H1 (cell line): Measurements from ENCODE around the gene PCGF3. TPM values are rescaled to one million over a fixed set of nuclear protein-coding genes. Genes with fewer than 3 reads are reported as not detected.

Source experiments
- CTCF ChIA-PET: fragments of 300-600 bp; sonication (Branson Sonifier 250); formaldehyde crosslinking; loops from one replicate; lab custom pipeline; 2021; ENCODE audit not compliant: partially characterized antibody; lab: Charles Lee
- POLR2A ChIA-PET: fragments of 300-600 bp; sonication (Branson Sonifier 250); formaldehyde crosslinking; loops from one replicate; lab custom pipeline; 2021; ENCODE audit warnings: inconsistent platforms; ENCODE audit not compliant: partially characterized antibody; lab: Charles Lee
- DNase-seq, 2 experiments: peaks; one replicate each; pipeline versions ENCODE4 v3.0.0 to v3.0.0-alpha.2; 2010 to 2022; ENCODE audit warnings: low spot score in 2 of 2, low read depth in 1 of 2, mixed read lengths in 1 of 2
- FAIRE-seq: peaks from 2 replicates; lab custom pipeline; 2011; peaks lifted over from hg19 to GRCh38; lab: Jason Lieb, UNC
- H2AFZ ChIP-seq: 2 replicates; pipeline ENCODE4 v1.8.1; 2012; ENCODE audit warnings: low read length, inconsistent platforms
- H2AK5ac ChIP-seq: 2 replicates; pipeline ENCODE4 v1.6.1; 2013; ENCODE audit warnings: low read depth, low read length
- H2BK120ac ChIP-seq: replicated peaks from 2 replicates; pipeline ENCODE3; 2013; ENCODE audit warnings: low read depth, low read length, inconsistent platforms
- H2BK12ac ChIP-seq: 2 replicates; pipeline ENCODE4 v1.6.1; 2013; ENCODE audit warnings: low read depth, low read length
- H2BK15ac ChIP-seq: 2 replicates; pipeline ENCODE4 v1.6.1; 2013; ENCODE audit warnings: low read length
- H2BK20ac ChIP-seq: 2 replicates; pipeline ENCODE4 v1.6.1; 2013; ENCODE audit warnings: low read length
- H2BK5ac ChIP-seq: 2 replicates; pipeline ENCODE4 v1.6.1; 2013; ENCODE audit warnings: low read depth, low read length
- H3K14ac ChIP-seq: 2 replicates; pipeline ENCODE4 v1.6.1; 2013; ENCODE audit warnings: inconsistent platforms; ENCODE audit not compliant: insufficient read length
- H3K18ac ChIP-seq: 2 replicates; pipeline ENCODE4 v1.6.1; 2013; ENCODE audit warnings: low read length; ENCODE audit errors: extremely low read depth
- H3K23ac ChIP-seq: 2 replicates; pipeline ENCODE4 v1.6.1; 2013; ENCODE audit warnings: inconsistent platforms; ENCODE audit not compliant: insufficient read length
- H3K23me2 ChIP-seq: 2 replicates; pipeline ENCODE4 v1.6.1; 2013; ENCODE audit warnings: low read depth, low read length
- H3K27ac ChIP-seq: 2 replicates; pipeline ENCODE4 v1.6.1; 2011; ENCODE audit warnings: low read depth, low read length, inconsistent platforms
- H3K27me3 ChIP-seq, 4 experiments: replicated peaks in 1 of 4; 1 replicate in 1 of 4; 2 replicates in 3 of 4; pipeline versions ENCODE4 v1.6.1 to v1.8.1; 2011 to 2013; ENCODE audit warnings: low read length in 3 of 4, mild to moderate bottlenecking in 3 of 4, inconsistent platforms in 2 of 4, mixed read lengths in 2 of 4, moderate library complexity in 1 of 4; ENCODE audit not compliant: control insufficient read depth in 3 of 4, insufficient read depth in 3 of 4; ENCODE audit errors: extremely low read depth in 1 of 4
- H3K36me3 ChIP-seq, 4 experiments: 2 replicates each; pipeline versions ENCODE4 v1.6.1 to v1.8.1; 2011 to 2013; ENCODE audit warnings: mild to moderate bottlenecking in 4 of 4, low read length in 3 of 4, moderate library complexity in 2 of 4, control low read depth in 1 of 4, inconsistent platforms in 1 of 4; ENCODE audit not compliant: insufficient read depth in 4 of 4, control insufficient read depth in 2 of 4
- H3K4ac ChIP-seq: replicated peaks from 2 replicates; pipeline ENCODE3; 2013; ENCODE audit warnings: low read length, low read depth, mixed read lengths, inconsistent platforms; ENCODE audit not compliant: insufficient read length
- H3K4me1 ChIP-seq, 4 experiments: replicated peaks in 1 of 4; 1 replicate in 1 of 4; 2 replicates in 3 of 4; pipeline versions ENCODE4 v1.6.1 to v1.8.1; 2011 to 2013; ENCODE audit warnings: low read length in 3 of 4, inconsistent platforms in 2 of 4, mixed read lengths in 1 of 4; ENCODE audit not compliant: insufficient read depth in 4 of 4, control insufficient read depth in 3 of 4
- H3K4me2 ChIP-seq, 2 experiments: 2 replicates each; pipeline versions ENCODE4 v1.6.1 to v1.8.1; 2011 to 2013; ENCODE audit warnings: low read depth in 2 of 2, low read length in 2 of 2, control low read depth in 1 of 2, inconsistent platforms in 1 of 2, mild to moderate bottlenecking in 1 of 2; ENCODE audit not compliant: insufficient read depth in 1 of 2
- H3K4me3 ChIP-seq, 4 experiments: fragments of 200-600, 300-600 bp in 1 of 4; sonication (generic), shearing (Covaris generic), sonication (Bioruptor Twin) in 1 of 4; 2 replicates each; pipeline versions ENCODE4 v1.5.1 to v1.8.1; 2011 to 2016; ENCODE audit warnings: low read length in 4 of 4, low read depth in 3 of 4, control low read depth in 2 of 4, inconsistent platforms in 2 of 4, mild to moderate bottlenecking in 2 of 4, mixed read lengths in 1 of 4, moderate library complexity in 1 of 4; ENCODE audit not compliant: insufficient read depth in 2 of 4; ENCODE audit errors: extremely low read depth in 1 of 4
- H3K56ac ChIP-seq: replicated peaks from 2 replicates; pipeline ENCODE3; 2013; ENCODE audit warnings: low read depth, mild to moderate bottlenecking, mixed read lengths, low read length, inconsistent platforms; ENCODE audit not compliant: insufficient read length
- H3K79me1 ChIP-seq: 2 replicates; pipeline ENCODE4 v1.6.1; 2013; ENCODE audit warnings: low read depth, low read length, control low read depth
- H3K79me2 ChIP-seq, 2 experiments: 2 replicates each; pipeline versions ENCODE4 v1.6.1 to v1.8.1; 2012 to 2013; ENCODE audit warnings: low read length in 2 of 2, mild to moderate bottlenecking in 2 of 2, inconsistent platforms in 1 of 2; ENCODE audit not compliant: insufficient read depth in 2 of 2, control insufficient read depth in 1 of 2
- H3K9ac ChIP-seq, 4 experiments: replicated peaks in 1 of 4; 1 replicate in 1 of 4; 2 replicates in 3 of 4; pipeline versions ENCODE4 v1.6.1 to v1.8.1; 2011 to 2013; ENCODE audit warnings: low read depth in 3 of 4, low read length in 3 of 4, control low read depth in 2 of 4, mild to moderate bottlenecking in 2 of 4, moderate library complexity in 2 of 4, inconsistent platforms in 1 of 4; ENCODE audit errors: extremely low read depth in 1 of 4
- H3K9me3 ChIP-seq, 2 experiments: 2 replicates each; pipeline versions ENCODE4 v1.6.1 to v1.8.1; 2012 to 2013; ENCODE audit warnings: mild to moderate bottlenecking in 2 of 2, moderate library complexity in 2 of 2, control low read depth in 1 of 2, inconsistent platforms in 1 of 2, low read depth in 1 of 2, low read length in 1 of 2, mixed read lengths in 1 of 2; ENCODE audit not compliant: insufficient read depth in 2 of 2
- H4K20me1 ChIP-seq, 2 experiments: replicated peaks in 1 of 2; 2 replicates each; pipeline versions ENCODE3 to v1.8.1; 2011 to 2013; ENCODE audit warnings: inconsistent platforms in 2 of 2, low read length in 2 of 2, mild to moderate bottlenecking in 1 of 2; ENCODE audit not compliant: insufficient read depth in 2 of 2, control insufficient read depth in 1 of 2
- H4K5ac ChIP-seq: 2 replicates; pipeline ENCODE4 v1.6.1; 2013; ENCODE audit warnings: low read length, low read depth, mixed read lengths, inconsistent platforms; ENCODE audit not compliant: insufficient read length
- H4K8ac ChIP-seq: 2 replicates; pipeline ENCODE4 v1.8.0; 2013; ENCODE audit warnings: mild to moderate bottlenecking, moderate library complexity, low read length, inconsistent platforms; ENCODE audit not compliant: insufficient read depth; ENCODE audit errors: extremely low read depth
- H4K91ac ChIP-seq: replicated peaks from 2 replicates; pipeline ENCODE3; 2013; ENCODE audit warnings: low read length, mixed read lengths, inconsistent platforms; ENCODE audit not compliant: insufficient read length
- BCL11A ChIP-seq, 2 experiments: IDR thresholded peaks; one replicate each; pipeline ENCODE4 v1.6.1; 2011; ENCODE audit warnings: low read depth in 2 of 2, low read length in 2 of 2, mild to moderate bottlenecking in 2 of 2
- FOSL1 ChIP-seq: IDR thresholded peaks from 2 replicates; pipeline ENCODE4 v1.6.1; 2011; ENCODE audit warnings: mild to moderate bottlenecking, low read depth, low read length, moderate library complexity; ENCODE audit not compliant: insufficient read depth
- NRF1 ChIP-seq: IDR thresholded peaks from 2 replicates; pipeline ENCODE4 v1.6.1; 2011; ENCODE audit warnings: mild to moderate bottlenecking, low read depth, low read length, improper control_type of control experiment
- RAD21 ChIP-seq, 2 experiments: IDR thresholded peaks in 1 of 2; conservative IDR thresholded peaks in 1 of 2; 2 replicates each; pipeline ENCODE4 v1.6.1; 2011; ENCODE audit warnings: low read depth in 2 of 2, low read length in 2 of 2, improper control_type of control experiment in 1 of 2, inconsistent platforms in 1 of 2, mild to moderate bottlenecking in 1 of 2, moderate library complexity in 1 of 2
- SAP30 ChIP-seq: fragments of 300-600 bp; sonication (generic); IDR thresholded peaks from 2 replicates; pipeline ENCODE4 v1.7.1; 2012; ENCODE audit warnings: low read length, moderate library complexity, mild to moderate bottlenecking, inconsistent platforms; ENCODE audit not compliant: insufficient read depth, insufficient replicate concordance
- SP4 ChIP-seq: IDR thresholded peaks from 2 replicates; pipeline ENCODE4 v1.6.1; 2012; ENCODE audit warnings: low read length, inconsistent platforms
- WGBS, 2 experiments: shearing (Covaris generic) in 1 of 2; methylation state at CpG; one replicate each; pipeline versions ENCODE4 v1.1.6 to v1.1.7; 2013 to 2015; ENCODE audit warnings: low lambda C conversion rate in 2 of 2, mixed read lengths in 2 of 2, inconsistent platforms in 1 of 2, low coverage in 1 of 2, missing lambda C conversion rate in 1 of 2; ENCODE audit not compliant: insufficient replicate concordance in 2 of 2, insufficient coverage in 1 of 2, insufficient read length in 1 of 2; ENCODE audit errors: extremely low coverage in 1 of 2, missing lambda C conversion rate in 1 of 2; 5-methylcytosine and 5-hydroxymethylcytosine counted together
- polyA plus RNA-seq, 7 experiments: library from polyadenylated mRNA; depleted of rRNA in 3 of 7; stranded (reverse) in 5 of 7; unstranded in 2 of 7; fragments of >200 nt in 5 of 7; fragments of 200-250 nt in 2 of 7; gene quantifications; 1 replicate in 5 of 7; 2 replicates in 1 of 7; 4 replicates in 1 of 7; pipeline versions ENCODE4 v1.2.1 to v1.2.3, GENCODE V29; 2011 to 2013; ENCODE audit warnings: missing spikeins in 2 of 7, mixed read lengths in 2 of 7
- total RNA-seq: library from RNA; stranded (reverse); fragmentation: NEBNext Ultra II Directional; extraction: Animal tissue kit (Norgen Biotek cat#: 25700); gene quantifications from 2 replicates; pipeline ENCODE4 v1.2.1, GENCODE V29; 2021
- TF ChIP-seq, protein P1 (sequence below), 3 experiments: IDR thresholded peaks; 1 replicate in 2 of 3; 2 replicates in 1 of 3; pipeline versions ENCODE4 v1.5.1 to v1.6.1; 2011; ENCODE audit warnings: low read length in 3 of 3, mild to moderate bottlenecking in 3 of 3, inconsistent platforms in 2 of 3, low read depth in 1 of 3, moderate library complexity in 1 of 3; ENCODE audit not compliant: insufficient read depth in 1 of 3; ENCODE audit errors: control extremely low read depth in 1 of 3
- TF ChIP-seq, protein P2 (sequence below): IDR thresholded peaks from 2 replicates; pipeline ENCODE4 v1.6.1; 2012; ENCODE audit warnings: low read length, inconsistent platforms

The PCGF3 gene
- total and polyA plus RNA-seq, 2 of the 8 experiments (the other 6 are each of a cell fraction or from before 2014, with no cell fraction given): 52.7 to 52.9 TPM

DNA sequence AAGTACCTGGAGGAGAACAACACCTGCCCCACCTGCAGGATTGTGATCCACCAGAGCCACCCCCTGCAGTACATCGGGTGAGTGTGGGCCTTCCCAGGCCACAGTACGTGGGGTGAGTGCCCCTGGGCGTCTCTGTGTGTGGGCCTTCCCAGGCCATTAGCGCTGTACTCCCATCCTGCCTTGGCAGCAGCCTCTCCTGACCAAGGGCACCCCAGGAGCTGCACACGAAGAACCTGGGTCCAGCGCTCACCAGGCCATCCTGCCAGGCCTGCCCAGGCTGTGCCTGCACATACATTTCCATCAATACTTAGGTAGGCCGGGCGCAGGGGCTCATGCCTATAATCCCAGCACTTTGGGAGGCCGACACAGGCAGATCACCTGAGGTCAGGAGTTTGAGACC is 29.3 kb downstream of the PCGF3 start:
- Histone ChIP-seq H3K4me1 (no peaks in the 10 kb centered on the region), H2BK20ac (no peak overlapping the region), H3K79me2 (no peaks in the 10 kb centered on the region), H3K18ac (no peak overlapping the region), H2BK5ac (no peak overlapping the region), H4K20me1 (peaks cover 10 to 14% of the 10 kb centered on the region in 2 experiments), H3K14ac (no peak overlapping the region), H3K27me3 (no peaks in the 10 kb centered on the region), H3K23ac (no peak overlapping the region), H4K8ac (peak overlapping the region; percentile 25; the same call in 1 of the 2 replicates), H2AFZ (no peak overlapping the region), H3K36me3 (peaks cover 23 to 65% (median 40%) of the 10 kb centered on the region in 4 experiments), H3K79me1 (peaks cover 2% of the 10 kb centered on the region; the same call in 1 of the 2 replicates), H3K56ac (no peak overlapping the region), H3K4me2 (no peak overlapping the region), H3K9me3 (peaks cover 0 to 5% of the 10 kb centered on the region in 2 experiments; a peak in 1 of 4 replicates), H3K9ac (no peak overlapping the region), H3K4ac (no peak overlapping the region), H2AK5ac (no peak overlapping the region), H2BK120ac (no peak overlapping the region), H3K4me3 (no peak overlapping the region), H2BK15ac (no peak overlapping the region), H4K91ac (no peak overlapping the region), H3K27ac (no peak overlapping the region), H4K5ac (no peak overlapping the region), H2BK12ac (no peak overlapping the region), H3K23me2 (no peaks in the 10 kb centered on the region)
- WGBS, 2 experiments: 94% methylated on average over 9 of the region's 9 CpGs; no CpG with 5 or more reads in 1 of the 2 experiments
- POLR2A ChIA-PET: no interaction called here
- FAIRE-seq (no peak), DNase-seq (no peak)
- CTCF ChIA-PET: interaction anchor here (2.5 kb wide), 1 partner anchor 7 kb away, joined by 13 read pairs; no protein-coding TSS in a partner anchor
- no peak for TF ChIP-seq SAP30
- TF ChIP-seq NRF1: no peak
- TF ChIP-seq, protein P1, sequence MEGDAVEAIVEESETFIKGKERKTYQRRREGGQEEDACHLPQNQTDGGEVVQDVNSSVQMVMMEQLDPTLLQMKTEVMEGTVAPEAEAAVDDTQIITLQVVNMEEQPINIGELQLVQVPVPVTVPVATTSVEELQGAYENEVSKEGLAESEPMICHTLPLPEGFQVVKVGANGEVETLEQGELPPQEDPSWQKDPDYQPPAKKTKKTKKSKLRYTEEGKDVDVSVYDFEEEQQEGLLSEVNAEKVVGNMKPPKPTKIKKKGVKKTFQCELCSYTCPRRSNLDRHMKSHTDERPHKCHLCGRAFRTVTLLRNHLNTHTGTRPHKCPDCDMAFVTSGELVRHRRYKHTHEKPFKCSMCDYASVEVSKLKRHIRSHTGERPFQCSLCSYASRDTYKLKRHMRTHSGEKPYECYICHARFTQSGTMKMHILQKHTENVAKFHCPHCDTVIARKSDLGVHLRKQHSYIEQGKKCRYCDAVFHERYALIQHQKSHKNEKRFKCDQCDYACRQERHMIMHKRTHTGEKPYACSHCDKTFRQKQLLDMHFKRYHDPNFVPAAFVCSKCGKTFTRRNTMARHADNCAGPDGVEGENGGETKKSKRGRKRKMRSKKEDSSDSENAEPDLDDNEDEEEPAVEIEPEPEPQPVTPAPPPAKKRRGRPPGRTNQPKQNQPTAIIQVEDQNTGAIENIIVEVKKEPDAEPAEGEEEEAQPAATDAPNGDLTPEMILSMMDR (IDR thresholded peaks at IDR 0.05; ENCODE audit: control extremely low read depth in 1 of 3, insufficient read depth in 1 of 3, low read depth in 1 of 3, low read length in 3 of 3): no peak
- no peak for TF ChIP-seq SP4
- TF ChIP-seq, protein P2, sequence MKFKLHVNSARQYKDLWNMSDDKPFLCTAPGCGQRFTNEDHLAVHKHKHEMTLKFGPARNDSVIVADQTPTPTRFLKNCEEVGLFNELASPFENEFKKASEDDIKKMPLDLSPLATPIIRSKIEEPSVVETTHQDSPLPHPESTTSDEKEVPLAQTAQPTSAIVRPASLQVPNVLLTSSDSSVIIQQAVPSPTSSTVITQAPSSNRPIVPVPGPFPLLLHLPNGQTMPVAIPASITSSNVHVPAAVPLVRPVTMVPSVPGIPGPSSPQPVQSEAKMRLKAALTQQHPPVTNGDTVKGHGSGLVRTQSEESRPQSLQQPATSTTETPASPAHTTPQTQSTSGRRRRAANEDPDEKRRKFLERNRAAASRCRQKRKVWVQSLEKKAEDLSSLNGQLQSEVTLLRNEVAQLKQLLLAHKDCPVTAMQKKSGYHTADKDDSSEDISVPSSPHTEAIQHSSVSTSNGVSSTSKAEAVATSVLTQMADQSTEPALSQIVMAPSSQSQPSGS: no peak
- TF ChIP-seq FOSL1: no peak
- no peak for TF ChIP-seq BCL11A (IDR thresholded peaks at IDR 0.05; ENCODE audit: low read depth in 2 of 2, low read length in 2 of 2)
- no peak for TF ChIP-seq RAD21 (IDR thresholded peaks at IDR 0.05 in 1 of 2, conservative IDR thresholded peaks at IDR 0.05 in 1 of 2; ENCODE audit: low read depth in 2 of 2, low read length in 2 of 2)
